NOMO-1 (cell line): Measurements from ENCODE around the gene SKIL.

Experiments used
- DNase-seq, 2 experiments: peaks; one replicate each; lab custom pipeline; 2025; ENCODE audit not compliant: unreplicated experiment in 2 of 2; lab: John Stamatoyannopoulos, UW

The SKIL gene

GRCh38 chr3:170391108-170391507, 33.6 kb downstream of the SKIL start:
- DNase-seq, result no peak

- no peak for DNase-seq
These were observed 40.2 kb downstream of the SKIL start for GRCh38 chr3:170397685-170398084.

GRCh38 chr3:170405101-170405500, 47.6 kb downstream of the SKIL start:
- no peak for DNase-seq

- DNase-seq, result peak in 1 of 2 experiments; percentile 41
These were observed 53.0 kb downstream of the SKIL start for GRCh38 chr3:170410428-170411029.

- no peak for DNase-seq
These were observed 55.8 kb downstream of the SKIL start for GRCh38 chr3:170413291-170413690.

GRCh38 chr3:170414202-170414663, 56.7 kb downstream of the SKIL start:
- peak; percentile 59 to 77 for DNase-seq

GRCh38 chr3:170417090-170417489, 59.6 kb downstream of the SKIL start:
- DNase-seq, result no peak

GRCh38 chr3:170418422-170419398, 61.2 kb downstream of the SKIL start, which contains the start of gene CLDN11:
CLDN11 (plus strand) TSS chr3:170418868; CDS start chr3:170419067, 199 bp downstream.
- no peak for DNase-seq

GRCh38 chr3:170419557-170420087, 62.1 kb downstream of the SKIL start:
- no peak for DNase-seq

GRCh38 chr3:170420307-170420821, 62.8 kb downstream of the SKIL start:
- DNase-seq, result no peak

GRCh38 chr3:170421111-170421641, 63.7 kb downstream of the SKIL start:
- no peak for DNase-seq

GRCh38 chr3:170421758-170422157, 64.2 kb downstream of the SKIL start:
- no peak for DNase-seq

GRCh38 chr3:170423001-170423615, 65.6 kb downstream of the SKIL start:
- no peak for DNase-seq

GRCh38 chr3:170424879-170425278, 67.4 kb downstream of the SKIL start:
- DNase-seq, result no peak

- DNase-seq, result no peak
These were observed 68.2 kb downstream of the SKIL start for GRCh38 chr3:170425491-170426239.

- DNase-seq, result no peak
These were observed 68.8 kb downstream of the SKIL start for GRCh38 chr3:170426240-170426797.

- DNase-seq, result no peak
These were observed 70.6 kb downstream of the SKIL start for GRCh38 chr3:170428095-170428494.

- no peak for DNase-seq
These were observed 71.5 kb downstream of the SKIL start for GRCh38 chr3:170429050-170429449.

- DNase-seq, result no peak
These were observed 73.5 kb downstream of the SKIL start for GRCh38 chr3:170431054-170431453.

GRCh38 chr3:170432416-170432815, 74.9 kb downstream of the SKIL start:
- DNase-seq, result no peak
